Measurements from ENCODE around the gene ITPK1.

Gene ITPK1

GRCh38 chr14:92976268-92976667, 139.5 kb downstream of the ITPK1 start:
- no peak overlapping the region for H3K14ac ChIP-seq (ENCODE audit: low read length in 2 of 2)
- H3K36me3 ChIP-seq (ENCODE audit: control insufficient read depth in 1 of 2, insufficient read depth in 2 of 2, low read depth in 1 of 2, low read length in 2 of 2) = peaks cover 6 to 8% of the 10 kb centered on the region in 2 experiments
- no peaks in the 10 kb centered on the region for H3K79me1 ChIP-seq (replicated peaks; ENCODE audit: low read length, poor library complexity, severe bottlenecking)
- H2BK120ac ChIP-seq (ENCODE audit: low read depth, low read length) = no peak overlapping the region
- 92% methylated on average over 2 of the region's 2 CpGs for WGBS
- no peak for DNase-seq
- H3K27ac ChIP-seq (ENCODE audit: low read length, poor library complexity, severe bottlenecking) = no peak overlapping the region
- no peak overlapping the region for H2AFZ ChIP-seq (ENCODE audit: low read depth, low read length)
- H3K23ac ChIP-seq (ENCODE audit: low read length in 2 of 2) = no peak overlapping the region
- H2BK12ac ChIP-seq (ENCODE audit: low read length in 2 of 2) = no peak overlapping the region
- no peak overlapping the region for H3K4ac ChIP-seq (ENCODE audit: low read depth in 1 of 2, low read length in 2 of 2)
- H2BK5ac ChIP-seq (ENCODE audit: low read depth, low read length, poor library complexity, severe bottlenecking) = no peak overlapping the region
- peaks cover 34% of the 10 kb centered on the region for H3K9me3 ChIP-seq (ENCODE audit: control insufficient read depth, low read length)
- H3K9ac ChIP-seq (ENCODE audit: low read length) = no peak overlapping the region
- H3K4me1 ChIP-seq (ENCODE audit: control insufficient read depth, insufficient read depth, low read depth, low read length) = peaks cover 1% of the 10 kb centered on the region
- H3K4me3 ChIP-seq (ENCODE audit: insufficient read depth in 1 of 2, low read depth in 1 of 2, low read length in 2 of 2) = no peak overlapping the region
- no peak overlapping the region for H4K8ac ChIP-seq (ENCODE audit: low read length)
- no peak overlapping the region for H3K4me2 ChIP-seq (ENCODE audit: low read length, poor library complexity, severe bottlenecking)
- H2AK5ac ChIP-seq (ENCODE audit: low read length, severe bottlenecking) = no peak overlapping the region
- H3K18ac ChIP-seq (ENCODE audit: low read depth in 1 of 2, low read length in 2 of 2) = no peak overlapping the region
- H4K91ac ChIP-seq (ENCODE audit: low read length) = no peak overlapping the region
- no peak overlapping the region for H2BK15ac ChIP-seq (ENCODE audit: low read depth, poor library complexity, severe bottlenecking)
- H3K27me3 ChIP-seq (ENCODE audit: control insufficient read depth in 1 of 2, insufficient read depth in 1 of 2, low read length in 2 of 2) = no peaks in the 10 kb centered on the region

DNA sequence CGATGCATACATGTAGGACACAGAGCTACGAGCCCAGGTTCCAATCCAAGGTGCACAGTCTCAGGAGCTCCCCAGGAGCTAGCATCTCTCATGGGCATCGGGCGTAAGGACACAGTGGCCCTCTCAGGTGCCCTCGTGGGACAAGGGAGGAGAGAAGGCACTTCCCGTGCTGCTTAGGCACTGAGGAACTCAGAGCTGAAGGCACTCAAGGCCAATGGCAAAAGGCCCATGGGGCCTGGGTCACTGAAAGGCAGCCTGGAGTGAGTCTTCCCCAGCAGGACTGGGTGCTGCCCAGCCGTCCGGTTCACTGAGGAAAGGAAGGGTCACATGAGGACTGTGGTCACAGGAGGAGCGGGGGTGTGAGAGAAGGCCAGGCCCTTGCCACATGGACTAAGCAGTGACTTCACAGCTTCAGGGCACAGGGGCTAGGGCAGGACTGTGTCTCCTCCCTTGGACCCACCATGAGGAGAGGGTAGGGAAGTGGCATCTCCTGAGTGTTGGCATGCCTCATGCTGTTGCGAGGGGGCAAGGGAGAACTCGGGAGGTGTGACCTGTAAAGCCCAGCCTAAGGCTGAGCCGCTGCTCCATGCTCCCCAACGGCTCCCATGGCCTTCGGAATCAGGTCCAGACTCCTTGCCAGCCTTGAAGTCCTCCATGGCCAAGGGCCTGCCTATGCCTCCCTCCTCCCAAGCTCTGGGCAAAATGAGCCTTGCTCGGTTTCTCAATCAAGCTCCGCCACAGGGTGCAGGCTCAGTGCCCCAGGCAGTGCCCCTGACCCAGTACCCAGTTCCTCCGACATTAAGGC, 141.0 kb downstream of the ITPK1 start:
- Histone ChIP-seq H3K23ac (ENCODE audit: low read length in 2 of 2) (no peak overlapping the region), H4K8ac (ENCODE audit: low read length) (no peak overlapping the region), H3K79me1 (replicated peaks; ENCODE audit: low read length, poor library complexity, severe bottlenecking) (no peaks in the 10 kb centered on the region), H3K27ac (ENCODE audit: low read length, poor library complexity, severe bottlenecking) (no peak overlapping the region), H3K27me3 (ENCODE audit: control insufficient read depth in 1 of 2, insufficient read depth in 1 of 2, low read length in 2 of 2) (no peaks in the 10 kb centered on the region), H3K18ac (ENCODE audit: low read depth in 1 of 2, low read length in 2 of 2) (no peak overlapping the region), H3K36me3 (ENCODE audit: control insufficient read depth in 1 of 2, insufficient read depth in 2 of 2, low read depth in 1 of 2, low read length in 2 of 2) (peaks cover 6 to 8% of the 10 kb centered on the region in 2 experiments), H3K4me1 (ENCODE audit: control insufficient read depth, insufficient read depth, low read depth, low read length) (peaks cover 6% of the 10 kb centered on the region), H3K14ac (ENCODE audit: low read length in 2 of 2) (no peak overlapping the region), H4K91ac (ENCODE audit: low read length) (no peak overlapping the region), H3K4me3 (ENCODE audit: insufficient read depth in 1 of 2, low read depth in 1 of 2, low read length in 2 of 2) (peak overlapping the region in 1 of 2 experiments; percentile 15), H2BK5ac (ENCODE audit: low read depth, low read length, poor library complexity, severe bottlenecking) (no peak overlapping the region), H2AK5ac (ENCODE audit: low read length, severe bottlenecking) (no peak overlapping the region), H3K9ac (ENCODE audit: low read length) (no peak overlapping the region), H2BK120ac (ENCODE audit: low read depth, low read length) (no peak overlapping the region), H3K4me2 (ENCODE audit: low read length, poor library complexity, severe bottlenecking) (no peak overlapping the region), H3K4ac (ENCODE audit: low read depth in 1 of 2, low read length in 2 of 2) (no peak overlapping the region), H2BK12ac (ENCODE audit: low read length in 2 of 2) (no peak overlapping the region), H3K9me3 (ENCODE audit: control insufficient read depth, low read length) (peaks cover 34% of the 10 kb centered on the region), H2AFZ (ENCODE audit: low read depth, low read length) (no peak overlapping the region), H2BK15ac (ENCODE audit: low read depth, poor library complexity, severe bottlenecking) (no peak overlapping the region)
- no peak for DNase-seq
- 92% methylated on average over 17 of the region's 17 CpGs for WGBS

- Histone ChIP-seq H3K4me3 (ENCODE audit: insufficient read depth in 1 of 2, low read depth in 1 of 2, low read length in 2 of 2) (no peak overlapping the region), H2BK12ac (ENCODE audit: low read length in 2 of 2) (no peak overlapping the region), H2BK120ac (ENCODE audit: low read depth, low read length) (no peak overlapping the region), H2AFZ (ENCODE audit: low read depth, low read length) (no peak overlapping the region), H3K4me1 (ENCODE audit: control insufficient read depth, insufficient read depth, low read depth, low read length) (peaks cover 6% of the 10 kb centered on the region), H3K23ac (ENCODE audit: low read length in 2 of 2) (no peak overlapping the region), H3K4ac (ENCODE audit: low read depth in 1 of 2, low read length in 2 of 2) (no peak overlapping the region), H4K91ac (ENCODE audit: low read length) (no peak overlapping the region), H3K9me3 (ENCODE audit: control insufficient read depth, low read length) (peaks cover 33% of the 10 kb centered on the region), H3K27ac (ENCODE audit: low read length, poor library complexity, severe bottlenecking) (no peak overlapping the region), H3K14ac (ENCODE audit: low read length in 2 of 2) (no peak overlapping the region), H3K18ac (ENCODE audit: low read depth in 1 of 2, low read length in 2 of 2) (no peak overlapping the region), H3K9ac (ENCODE audit: low read length) (peak overlapping the region; percentile 75), H4K8ac (ENCODE audit: low read length) (no peak overlapping the region), H3K36me3 (ENCODE audit: control insufficient read depth in 1 of 2, insufficient read depth in 2 of 2, low read depth in 1 of 2, low read length in 2 of 2) (peaks cover 6 to 8% of the 10 kb centered on the region in 2 experiments), H2BK15ac (ENCODE audit: low read depth, poor library complexity, severe bottlenecking) (no peak overlapping the region), H3K4me2 (ENCODE audit: low read length, poor library complexity, severe bottlenecking) (no peak overlapping the region), H3K79me1 (replicated peaks; ENCODE audit: low read length, poor library complexity, severe bottlenecking) (no peaks in the 10 kb centered on the region), H2BK5ac (ENCODE audit: low read depth, low read length, poor library complexity, severe bottlenecking) (no peak overlapping the region), H2AK5ac (ENCODE audit: low read length, severe bottlenecking) (no peak overlapping the region), H3K27me3 (ENCODE audit: control insufficient read depth in 1 of 2, insufficient read depth in 1 of 2, low read length in 2 of 2) (no peaks in the 10 kb centered on the region)
- WGBS = 82% methylated on average over 9 of the region's 9 CpGs
- no peak for DNase-seq
Observed at GRCh38 chr14:92973798-92974372, 141.8 kb downstream of the ITPK1 start.

GRCh38 chr14:92973261-92973797, 142.4 kb downstream of the ITPK1 start:
- no peak overlapping the region for H2BK120ac ChIP-seq (ENCODE audit: low read depth, low read length)
- peaks cover 6% of the 10 kb centered on the region for H3K4me1 ChIP-seq (ENCODE audit: control insufficient read depth, insufficient read depth, low read depth, low read length)
- H2BK5ac ChIP-seq (ENCODE audit: low read depth, low read length, poor library complexity, severe bottlenecking) = no peak overlapping the region
- no peak overlapping the region for H3K14ac ChIP-seq (ENCODE audit: low read length in 2 of 2)
- H3K36me3 ChIP-seq (ENCODE audit: control insufficient read depth in 1 of 2, insufficient read depth in 2 of 2, low read depth in 1 of 2, low read length in 2 of 2) = peaks cover 6 to 8% of the 10 kb centered on the region in 2 experiments
- no peaks in the 10 kb centered on the region for H3K27me3 ChIP-seq (ENCODE audit: control insufficient read depth in 1 of 2, insufficient read depth in 1 of 2, low read length in 2 of 2)
- H4K91ac ChIP-seq (ENCODE audit: low read length) = no peak overlapping the region
- peak overlapping the region in 1 of 2 experiments; percentile 48 for H3K4me3 ChIP-seq (ENCODE audit: insufficient read depth in 1 of 2, low read depth in 1 of 2, low read length in 2 of 2)
- 69% methylated on average over 12 of the region's 12 CpGs for WGBS
- no peak overlapping the region for H2BK15ac ChIP-seq (ENCODE audit: low read depth, poor library complexity, severe bottlenecking)
- H2AFZ ChIP-seq (ENCODE audit: low read depth, low read length) = no peak overlapping the region
- peak overlapping the region; percentile 75 for H3K9ac ChIP-seq (ENCODE audit: low read length)
- H3K27ac ChIP-seq (ENCODE audit: low read length, poor library complexity, severe bottlenecking) = no peak overlapping the region
- no peak overlapping the region for H3K23ac ChIP-seq (ENCODE audit: low read length in 2 of 2)
- no peak overlapping the region for H2BK12ac ChIP-seq (ENCODE audit: low read length in 2 of 2)
- peaks cover 2% of the 10 kb centered on the region for H3K79me1 ChIP-seq (replicated peaks; ENCODE audit: low read length, poor library complexity, severe bottlenecking)
- H3K4ac ChIP-seq (ENCODE audit: low read depth in 1 of 2, low read length in 2 of 2) = no peak overlapping the region
- no peak overlapping the region for H3K18ac ChIP-seq (ENCODE audit: low read depth in 1 of 2, low read length in 2 of 2)
- no peak overlapping the region for H2AK5ac ChIP-seq (ENCODE audit: low read length, severe bottlenecking)
- peaks cover 27% of the 10 kb centered on the region for H3K9me3 ChIP-seq (ENCODE audit: control insufficient read depth, low read length)
- DNase-seq = no peak
- no peak overlapping the region for H3K4me2 ChIP-seq (ENCODE audit: low read length, poor library complexity, severe bottlenecking)
- no peak overlapping the region for H4K8ac ChIP-seq (ENCODE audit: low read length)

All from mesenchymal stem cell (in vitro differentiated cells and primary cell).